ENCODE results near the gene ZBTB37. TPM values are rescaled to one million over a fixed set of nuclear protein-coding genes. Genes with fewer than 3 reads are reported as not detected.
"Not testable (repeated sequence)": the region's sequence is repeated elsewhere in the genome, so short reads cannot be mapped to it uniquely, and the experiment has no call there.

The ZBTB37 gene
- total RNA-seq, 2 experiments from 2014 or later: 8.2 to 8.3 TPM

GRCh38 chr1:173857363-173857917 is 10.7 kb upstream of the ZBTB37 start:
- H3K27ac Mint-ChIP-seq: peak overlapping the region; percentile 28
- H3K27me3 Mint-ChIP-seq: no peaks in the 10 kb centered on the region
- ChIA-PET CTCF (interaction anchor here (0.6 kb wide), 1 partner anchor 15 kb away, joined by 3 read pairs; no protein-coding TSS in a partner anchor), POLR2A (interaction anchor here (1.0 kb wide), 1 partner anchor 11 kb away, joined by 3 read pairs; the partner anchor contains the start of gene ZBTB37)
- H3K9me3 Mint-ChIP-seq: no peaks in the 10 kb centered on the region
- no peak for DNase-seq
- intact Hi-C loops (cut with micrococcal nuclease): no loop called here
- H3K4me1 Mint-ChIP-seq (ENCODE audit: low read depth): peaks cover 3% of the 10 kb centered on the region
- H3K4me3 Mint-ChIP-seq: no peak overlapping the region
- H3K36me3 Mint-ChIP-seq: peaks cover 44% of the 10 kb centered on the region

GRCh38 chr1:173859547-173859946 is 8.6 kb upstream of the ZBTB37 start:
- peaks cover 16% of the 10 kb centered on the region for H3K4me1 Mint-ChIP-seq (ENCODE audit: low read depth)
- CTCF ChIA-PET: interaction anchor here (1.3 kb wide), 1 partner anchor 56 kb away, joined by 4 read pairs; no protein-coding TSS in a partner anchor

GRCh38 chr1:173860065-173860464 is 8.1 kb upstream of the ZBTB37 start:
- ChIA-PET CTCF (interaction anchor here (1.3 to 2.0 kb wide), 2 partner anchors 55 to 358 kb away, joined by 4 to 5 read pairs; no protein-coding TSS in a partner anchor), POLR2A (interaction anchor here (0.5 to 2.1 kb wide), 4 partner anchors 8 to 145 kb away, joined by 3 to 12 read pairs (median 6); partner anchors contain the start of genes CENPL, DARS2 and KLHL20)
- H3K27me3 Mint-ChIP-seq: no peaks in the 10 kb centered on the region
- H3K27ac Mint-ChIP-seq: peak overlapping the region; percentile 30
- no peak overlapping the region for H3K4me3 Mint-ChIP-seq
- peaks cover 52% of the 10 kb centered on the region for H3K36me3 Mint-ChIP-seq
- intact Hi-C loops (cut with micrococcal nuclease): no loop called here
- DNase-seq: no peak
- H3K4me1 Mint-ChIP-seq (ENCODE audit: low read depth): peaks cover 20% of the 10 kb centered on the region
- no peaks in the 10 kb centered on the region for H3K9me3 Mint-ChIP-seq

More at GRCh38 chr1:173859547-173859946, 8.6 kb upstream of the ZBTB37 start:
- DNase-seq; H3K27me3 Mint-ChIP-seq; H3K27ac Mint-ChIP-seq; H3K9me3 Mint-ChIP-seq; intact Hi-C loops (cut with micrococcal nuclease); H3K4me3 Mint-ChIP-seq: not testable (repeated sequence)
- peaks cover 50% of the 10 kb centered on the region for H3K36me3 Mint-ChIP-seq
- POLR2A ChIA-PET: interaction anchor here (0.7 kb wide), 1 partner anchor 145 kb away, joined by 5 read pairs; the partner anchor contains the start of gene KLHL20

- ChIA-PET CTCF (interaction anchor here (2.0 kb wide), 1 partner anchor 356 kb away, joined by 5 read pairs; no protein-coding TSS in a partner anchor), POLR2A (interaction anchor here (1.7 to 2.2 kb wide), 4 partner anchors 9 to 37 kb away, joined by 5 to 12 read pairs (median 7); partner anchors contain the start of genes CENPL and DARS2)
- no peaks in the 10 kb centered on the region for H3K9me3 Mint-ChIP-seq
- peaks cover 34% of the 10 kb centered on the region for H3K4me1 Mint-ChIP-seq (ENCODE audit: low read depth)
- peaks cover 60% of the 10 kb centered on the region for H3K36me3 Mint-ChIP-seq
- H3K4me3 Mint-ChIP-seq: no peak overlapping the region
- DNase-seq: no peak
- intact Hi-C loops (cut with micrococcal nuclease): no loop called here
- H3K27ac Mint-ChIP-seq: peak overlapping the region; percentile 98
- no peaks in the 10 kb centered on the region for H3K27me3 Mint-ChIP-seq
These were observed 6.4 kb upstream of the ZBTB37 start for GRCh38 chr1:173861731-173862145.

- not testable (repeated sequence) for DNase-seq
These were observed 5.9 kb upstream of the ZBTB37 start for GRCh38 chr1:173862146-173862768.

GRCh38 chr1:173862769-173863223 is 5.4 kb upstream of the ZBTB37 start:
- no peak for DNase-seq
- CTCF ChIA-PET: interaction anchor here (1.2 kb wide), 1 partner anchor 9 kb away, joined by 3 read pairs; no protein-coding TSS in a partner anchor
- Mint-ChIP-seq H3K36me3 (peaks cover 65% of the 10 kb centered on the region), H3K4me3 (no peak overlapping the region), H3K4me1 (ENCODE audit: low read depth) (peaks cover 36% of the 10 kb centered on the region), H3K27me3 (peaks cover 2% of the 10 kb centered on the region), H3K9me3 (no peaks in the 10 kb centered on the region), H3K27ac (peak overlapping the region; percentile 98)
- intact Hi-C loops (cut with micrococcal nuclease): no loop called here
- POLR2A ChIA-PET: interaction anchor here (0.6 to 4.0 kb wide), 5 partner anchors 7 to 241 kb away, joined by 3 to 21 read pairs (median 5); partner anchors contain the start of genes CENPL and DARS2

More at GRCh38 chr1:173862146-173862768, 5.9 kb upstream of the ZBTB37 start:
- H3K4me3 Mint-ChIP-seq; H3K9me3 Mint-ChIP-seq; H3K27me3 Mint-ChIP-seq; intact Hi-C loops (cut with micrococcal nuclease): not testable (repeated sequence)
- H3K27ac Mint-ChIP-seq: peak overlapping the region; percentile 98
- ChIA-PET CTCF (interaction anchor here (1.2 kb wide), 1 partner anchor 8 kb away, joined by 3 read pairs; no protein-coding TSS in a partner anchor), POLR2A (interaction anchor here (0.6 to 4.0 kb wide), 5 partner anchors 8 to 241 kb away, joined by 3 to 21 read pairs (median 8); partner anchors contain the start of genes CENPL and DARS2)
- H3K4me1 Mint-ChIP-seq (ENCODE audit: low read depth): peaks cover 36% of the 10 kb centered on the region
- H3K36me3 Mint-ChIP-seq: peaks cover 65% of the 10 kb centered on the region

- POLR2A ChIA-PET: interaction anchor here (0.6 to 4.0 kb wide), 4 partner anchors 9 to 242 kb away, joined by 3 to 21 read pairs (median 6); partner anchors contain the start of genes CENPL and DARS2
These were observed 4.7 kb upstream of the ZBTB37 start for GRCh38 chr1:173863224-173864161.

GRCh38 chr1:173864179-173864867 is 3.9 kb upstream of the ZBTB37 start:
- Mint-ChIP-seq H3K9me3 (no peaks in the 10 kb centered on the region), H3K4me1 (ENCODE audit: low read depth) (peaks cover 43% of the 10 kb centered on the region), H3K36me3 (peaks cover 64% of the 10 kb centered on the region), H3K4me3 (peak overlapping the region; percentile 99), H3K27me3 (peaks cover 3% of the 10 kb centered on the region), H3K27ac (peak overlapping the region; percentile 98)
- intact Hi-C loops (cut with micrococcal nuclease): no loop called here
- no peak for DNase-seq
- ChIA-PET POLR2A (interaction anchor here (1.1 to 4.0 kb wide), 2 partner anchors 8 to 40 kb away, joined by 3 to 21 read pairs; partner anchors contain the start of genes CENPL and DARS2), CTCF (no interaction called here)

More at GRCh38 chr1:173863224-173864161, 4.7 kb upstream of the ZBTB37 start:
- peaks cover 36% of the 10 kb centered on the region for H3K4me1 Mint-ChIP-seq (ENCODE audit: low read depth)
- H3K4me3 Mint-ChIP-seq: peak overlapping the region; percentile 99
- no peak for DNase-seq
- H3K9me3 Mint-ChIP-seq: no peaks in the 10 kb centered on the region
- peaks cover 3% of the 10 kb centered on the region for H3K27me3 Mint-ChIP-seq
- peaks cover 64% of the 10 kb centered on the region for H3K36me3 Mint-ChIP-seq
- CTCF ChIA-PET: interaction anchor here (1.2 kb wide), 1 partner anchor 9 kb away, joined by 3 read pairs; no protein-coding TSS in a partner anchor
- H3K27ac Mint-ChIP-seq: peak overlapping the region; percentile 98
- intact Hi-C loops (cut with micrococcal nuclease): no loop called here

GRCh38 chr1:173865468-173866164 is 2.6 kb upstream of the ZBTB37 start:
- peak overlapping the region; percentile 98 for H3K27ac Mint-ChIP-seq
- intact Hi-C loops (cut with micrococcal nuclease): loop anchor here (5.0 kb wide), 1 partner anchor 1118 kb away; no protein-coding TSS in a partner anchor
- H3K9me3 Mint-ChIP-seq: no peaks in the 10 kb centered on the region
- peaks cover 56% of the 10 kb centered on the region for H3K4me1 Mint-ChIP-seq (ENCODE audit: low read depth)
- peak overlapping the region; percentile 99 for H3K4me3 Mint-ChIP-seq
- peaks cover 61% of the 10 kb centered on the region for H3K36me3 Mint-ChIP-seq
- DNase-seq: no peak
- peaks cover 3% of the 10 kb centered on the region for H3K27me3 Mint-ChIP-seq
- CTCF ChIA-PET: interaction anchor here (1.0 kb wide), 1 partner anchor 352 kb away, joined by 4 read pairs; no protein-coding TSS in a partner anchor
- POLR2A ChIA-PET: interaction anchor here (0.6 to 4.0 kb wide), 4 partner anchors 10 to 353 kb away, joined by 3 to 21 read pairs (median 4); partner anchors contain the start of genes CENPL, DARS2 and RC3H1
